Mucosa of rectum (tissue), 2 donors: ENCODE results near the gene SNRNP40.
"Not testable (repeated sequence)": the region's sequence is repeated elsewhere in the genome, so short reads cannot be mapped to it uniquely, and the experiment has no call there.

Experiments
- H3K27ac ChIP-seq, 2 donors: one replicate each; pipeline ENCODE4 v1.7.0; 2013; ENCODE audit warnings: inconsistent platforms in 2 of 2, low read depth in 2 of 2, low read length in 2 of 2
- H3K27me3 ChIP-seq, 2 donors: one replicate each; pipeline ENCODE4 v1.7.0; 2013; ENCODE audit warnings: low read length in 2 of 2; ENCODE audit not compliant: control insufficient read depth in 2 of 2, insufficient read depth in 2 of 2
- H3K36me3 ChIP-seq, 2 donors: one replicate each; pipeline ENCODE4 v1.7.0; 2013; ENCODE audit warnings: low read length in 2 of 2; ENCODE audit not compliant: control insufficient read depth in 2 of 2, insufficient read depth in 2 of 2
- H3K4me1 ChIP-seq, 2 donors: one replicate each; pipeline ENCODE4 v1.7.0; 2013; ENCODE audit warnings: low read length in 2 of 2, mild to moderate bottlenecking in 1 of 2; ENCODE audit not compliant: control insufficient read depth in 2 of 2, insufficient read depth in 2 of 2
- H3K4me3 ChIP-seq, 2 donors: one replicate each; pipeline ENCODE4 v1.7.0; 2013; ENCODE audit warnings: low read length in 2 of 2
- H3K9ac ChIP-seq, 2 donors: one replicate each; pipeline ENCODE4 v1.7.0; 2013; ENCODE audit warnings: low read length in 2 of 2, low read depth in 1 of 2, mild to moderate bottlenecking in 1 of 2
- H3K9me3 ChIP-seq, 2 donors: one replicate each; pipeline ENCODE4 v1.7.0; 2013; ENCODE audit warnings: low read length in 2 of 2; ENCODE audit not compliant: control insufficient read depth in 2 of 2
- donor health status: healthy.
- donor health status: Normal muscosa, but diverticular disease.

The SNRNP40 gene

GRCh38 chr1:31289021-31289420 lies 7.6 kb downstream of the SNRNP40 start:
- Histone ChIP-seq H3K36me3 (peaks cover 46 to 50% of the 10 kb centered on the region in 2 donors), H3K4me3 (no peak overlapping the region), H3K9me3 (no peaks in the 10 kb centered on the region), H3K9ac (no peak overlapping the region), H3K27ac (no peak overlapping the region), H3K27me3 (no peaks in the 10 kb centered on the region), H3K4me1 (no peaks in the 10 kb centered on the region)

DNA sequence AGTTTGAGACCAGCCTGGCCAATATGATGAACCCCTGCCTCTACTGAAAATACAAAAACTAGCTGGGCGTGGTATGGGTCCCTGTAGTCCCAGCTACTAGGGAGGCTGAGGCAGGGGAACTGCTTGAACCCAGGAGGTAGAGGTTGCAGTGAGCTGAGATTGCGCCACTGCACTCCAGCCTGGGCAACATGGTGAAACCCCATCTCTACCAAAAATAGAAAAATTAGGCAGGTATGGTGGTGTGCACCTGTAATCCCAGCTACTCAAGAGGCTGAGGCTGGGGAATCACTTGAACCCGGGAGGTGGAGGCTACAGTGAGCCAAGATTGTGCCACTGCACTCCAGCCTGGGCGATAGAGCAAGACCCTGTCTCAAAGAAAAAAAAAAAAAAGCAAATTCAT lies 8.8 kb downstream of the SNRNP40 start:
- H3K36me3 ChIP-seq = peaks cover 37 to 42% of the 10 kb centered on the region in 2 donors
- not testable (repeated sequence) for H3K9me3 ChIP-seq

DNA sequence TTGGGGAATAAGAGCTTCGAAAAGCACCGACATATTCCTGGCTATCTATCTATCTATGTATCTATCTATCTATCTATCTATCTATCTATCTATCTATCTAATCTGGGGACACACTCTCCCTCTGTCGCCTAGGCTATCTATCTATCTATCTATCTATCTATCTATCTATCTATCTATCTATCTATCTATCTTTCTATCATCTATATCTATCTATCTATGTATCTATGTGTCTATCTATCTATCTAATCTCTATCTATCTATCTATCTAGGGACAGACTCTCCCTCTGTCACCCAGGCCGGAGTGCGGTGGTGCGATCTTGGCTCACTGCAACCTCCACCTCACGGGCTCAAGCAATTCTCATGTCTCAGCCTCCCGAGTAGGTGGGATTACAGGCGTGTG lies 14.2 kb downstream of the SNRNP40 start:
- not testable (repeated sequence) for H3K9ac ChIP-seq, H3K27me3 ChIP-seq, H3K4me1 ChIP-seq, H3K9me3 ChIP-seq, H3K4me3 ChIP-seq, H3K27ac ChIP-seq
- peaks cover 35 to 50% of the 10 kb centered on the region in 2 donors for H3K36me3 ChIP-seq

More for the DNA sequence above, 8.8 kb downstream of the SNRNP40 start:
- H3K9ac ChIP-seq, H3K4me3 ChIP-seq, H3K4me1 ChIP-seq, H3K27me3 ChIP-seq, H3K27ac ChIP-seq: not testable (repeated sequence)

DNA sequence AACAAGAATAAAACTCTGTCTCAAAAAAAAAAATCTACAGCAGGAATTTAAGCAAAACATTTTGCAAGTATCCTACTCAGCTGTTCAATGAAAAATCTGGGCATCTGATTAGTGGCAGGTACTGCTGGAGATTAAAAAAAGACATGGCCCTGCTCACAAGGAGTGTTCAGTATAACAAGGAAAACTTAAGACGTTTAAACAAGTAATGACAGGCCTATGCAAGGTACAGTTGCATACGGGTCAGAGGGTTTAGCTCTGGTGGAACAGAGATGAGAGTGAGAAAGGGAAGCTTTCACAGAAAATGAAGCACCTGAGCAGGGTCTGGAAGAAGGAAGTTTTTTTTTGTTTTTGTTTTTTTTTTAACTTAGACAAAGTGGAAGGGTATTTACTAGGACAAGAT lies 23.0 kb downstream of the SNRNP40 start:
- no peaks in the 10 kb centered on the region for H3K4me1 ChIP-seq
- no peaks in the 10 kb centered on the region for H3K9me3 ChIP-seq
- no peaks in the 10 kb centered on the region for H3K27me3 ChIP-seq
- H3K9ac ChIP-seq = no peak overlapping the region
- H3K36me3 ChIP-seq = peaks cover 26 to 53% of the 10 kb centered on the region in 2 donors
- no peak overlapping the region for H3K4me3 ChIP-seq
- no peak overlapping the region for H3K27ac ChIP-seq

DNA sequence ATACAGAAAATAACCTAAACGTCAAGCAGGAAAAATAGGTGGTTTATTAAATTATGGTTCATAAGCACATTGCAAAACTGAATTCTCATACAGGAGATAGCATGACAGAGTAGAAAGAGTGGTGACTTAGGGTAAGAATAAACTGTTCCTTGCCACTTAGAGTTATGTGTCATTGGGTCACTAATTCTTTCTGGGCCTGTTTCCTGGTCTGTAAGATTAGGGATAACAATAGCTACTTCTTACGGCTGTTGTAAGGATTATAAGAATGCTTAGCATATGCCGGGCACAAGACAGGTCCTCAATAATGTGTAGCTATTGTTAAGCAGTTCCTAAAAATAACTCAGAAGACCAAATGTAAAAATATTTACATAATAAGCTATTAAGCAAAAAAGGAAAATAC lies 24.2 kb downstream of the SNRNP40 start:
- H3K4me3 ChIP-seq = no peak overlapping the region
- no peaks in the 10 kb centered on the region for H3K9me3 ChIP-seq
- no peaks in the 10 kb centered on the region for H3K4me1 ChIP-seq
- peaks cover 21 to 49% of the 10 kb centered on the region in 2 donors for H3K36me3 ChIP-seq
- no peak overlapping the region for H3K9ac ChIP-seq
- no peak overlapping the region for H3K27ac ChIP-seq
- no peaks in the 10 kb centered on the region for H3K27me3 ChIP-seq

- H3K27me3 ChIP-seq = no peaks in the 10 kb centered on the region
- no peak overlapping the region for H3K27ac ChIP-seq
- no peak overlapping the region for H3K9ac ChIP-seq
- H3K36me3 ChIP-seq = peaks cover 27 to 46% of the 10 kb centered on the region in 2 donors
- peaks cover 0 to 4% of the 10 kb centered on the region in 2 donors for H3K4me1 ChIP-seq
- H3K9me3 ChIP-seq = no peaks in the 10 kb centered on the region
- H3K4me3 ChIP-seq = no peak overlapping the region
Measured at GRCh38 chr1:31266547-31266946, 30.0 kb downstream of the SNRNP40 start.

DNA sequence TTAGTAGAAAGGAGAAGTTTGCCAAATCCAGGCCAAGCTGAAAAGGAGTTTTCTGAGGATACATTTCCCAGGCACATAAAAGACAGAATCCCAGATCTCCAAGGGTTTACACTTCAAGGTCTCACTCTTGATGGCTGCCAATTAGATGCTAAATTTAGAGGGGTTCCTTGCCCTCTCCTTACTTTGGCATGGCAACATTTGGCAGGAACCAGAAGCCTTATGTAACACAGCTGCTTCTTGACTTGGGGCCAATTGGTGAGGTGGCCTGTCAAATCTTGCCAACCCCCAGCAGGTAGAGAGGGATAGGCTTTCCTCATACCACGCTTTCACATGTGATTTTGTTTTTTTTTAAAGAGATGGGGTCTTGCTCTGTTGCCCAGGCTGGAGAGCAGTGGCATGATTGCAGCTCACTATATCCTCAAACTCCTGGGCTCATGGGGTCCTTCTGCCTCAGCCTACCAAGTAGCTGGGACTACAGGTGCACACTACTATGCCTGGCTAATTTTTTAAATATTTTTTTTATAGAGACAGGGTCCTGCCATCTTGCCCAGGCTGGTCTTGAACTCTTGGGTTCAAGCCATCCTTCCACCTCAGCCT lies 31.7 kb downstream of the SNRNP40 start:
- Histone ChIP-seq H3K9ac (no peak overlapping the region), H3K27ac (no peak overlapping the region), H3K4me1 (peaks cover 0 to 4% of the 10 kb centered on the region in 2 donors), H3K36me3 (peaks cover 25 to 44% of the 10 kb centered on the region in 2 donors), H3K27me3 (no peaks in the 10 kb centered on the region), H3K9me3 (no peaks in the 10 kb centered on the region), H3K4me3 (no peak overlapping the region)

GRCh38 chr1:31263408-31263807 lies 33.2 kb downstream of the SNRNP40 start:
- peaks cover 32 to 41% of the 10 kb centered on the region in 2 donors for H3K36me3 ChIP-seq
- H3K27me3 ChIP-seq = no peaks in the 10 kb centered on the region
- H3K9ac ChIP-seq = no peak overlapping the region
- no peak overlapping the region for H3K4me3 ChIP-seq
- no peak overlapping the region for H3K27ac ChIP-seq
- no peaks in the 10 kb centered on the region for H3K9me3 ChIP-seq
- H3K4me1 ChIP-seq = peaks cover 0 to 4% of the 10 kb centered on the region in 2 donors

DNA sequence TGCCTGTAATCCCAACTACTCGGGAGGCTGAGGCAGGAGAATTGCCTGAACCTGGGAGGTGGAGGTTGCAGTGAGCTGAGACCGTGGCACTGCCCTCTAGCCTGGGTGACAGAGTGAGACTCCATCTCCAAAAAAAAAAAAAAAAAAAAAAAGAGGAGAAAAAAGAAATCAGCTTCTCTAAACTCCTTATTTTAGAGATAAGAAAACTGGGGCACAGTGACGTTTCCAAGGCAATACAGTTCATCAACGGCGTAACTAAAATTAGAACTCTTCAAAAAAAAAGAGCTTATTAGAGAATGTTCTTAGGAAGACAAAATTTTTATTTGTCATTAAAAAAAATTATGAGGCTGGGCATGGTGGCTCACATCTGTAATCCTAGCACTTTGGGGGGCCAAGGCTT lies 34.2 kb downstream of the SNRNP40 start:
- H3K4me3 ChIP-seq, H3K9ac ChIP-seq, H3K4me1 ChIP-seq, H3K27ac ChIP-seq, H3K27me3 ChIP-seq, H3K9me3 ChIP-seq: not testable (repeated sequence)
- H3K36me3 ChIP-seq = peaks cover 35 to 42% of the 10 kb centered on the region in 2 donors

- Histone ChIP-seq H3K9me3 (no peaks in the 10 kb centered on the region), H3K36me3 (peaks cover 31 to 43% of the 10 kb centered on the region in 2 donors), H3K9ac (no peak overlapping the region), H3K27ac (no peak overlapping the region), H3K4me1 (peaks cover 0 to 4% of the 10 kb centered on the region in 2 donors), H3K4me3 (no peak overlapping the region), H3K27me3 (no peaks in the 10 kb centered on the region)
Measured at GRCh38 chr1:31261916-31262315, 34.7 kb downstream of the SNRNP40 start.

DNA sequence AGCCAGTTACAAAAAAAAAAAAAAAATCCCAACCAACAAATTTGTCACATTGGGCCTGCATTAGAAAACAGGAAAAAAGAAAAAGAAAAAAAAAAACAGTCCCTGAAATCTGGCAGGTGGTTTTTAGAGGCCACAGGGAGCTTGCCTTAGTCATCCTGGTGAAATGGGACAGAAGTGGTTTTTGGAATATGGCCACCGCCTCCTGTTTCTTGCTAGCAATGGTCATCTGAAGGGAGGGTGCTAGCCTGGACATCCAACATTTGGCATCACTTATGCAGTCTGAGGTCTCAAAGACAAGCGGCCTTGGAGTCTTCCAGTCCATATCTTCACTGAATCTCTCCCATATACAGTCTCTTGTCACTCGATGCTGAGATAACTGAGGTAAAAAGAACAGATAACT lies 36.8 kb downstream of the SNRNP40 start:
- no peaks in the 10 kb centered on the region for H3K27me3 ChIP-seq
- peaks cover 0 to 4% of the 10 kb centered on the region in 2 donors for H3K4me1 ChIP-seq
- peaks cover 24 to 34% of the 10 kb centered on the region in 2 donors for H3K36me3 ChIP-seq
- H3K9ac ChIP-seq = no peak overlapping the region
- H3K27ac ChIP-seq = no peak overlapping the region
- no peak overlapping the region for H3K4me3 ChIP-seq
- H3K9me3 ChIP-seq = no peaks in the 10 kb centered on the region
